ENCODE data around the gene CFDP1.

DNA sequence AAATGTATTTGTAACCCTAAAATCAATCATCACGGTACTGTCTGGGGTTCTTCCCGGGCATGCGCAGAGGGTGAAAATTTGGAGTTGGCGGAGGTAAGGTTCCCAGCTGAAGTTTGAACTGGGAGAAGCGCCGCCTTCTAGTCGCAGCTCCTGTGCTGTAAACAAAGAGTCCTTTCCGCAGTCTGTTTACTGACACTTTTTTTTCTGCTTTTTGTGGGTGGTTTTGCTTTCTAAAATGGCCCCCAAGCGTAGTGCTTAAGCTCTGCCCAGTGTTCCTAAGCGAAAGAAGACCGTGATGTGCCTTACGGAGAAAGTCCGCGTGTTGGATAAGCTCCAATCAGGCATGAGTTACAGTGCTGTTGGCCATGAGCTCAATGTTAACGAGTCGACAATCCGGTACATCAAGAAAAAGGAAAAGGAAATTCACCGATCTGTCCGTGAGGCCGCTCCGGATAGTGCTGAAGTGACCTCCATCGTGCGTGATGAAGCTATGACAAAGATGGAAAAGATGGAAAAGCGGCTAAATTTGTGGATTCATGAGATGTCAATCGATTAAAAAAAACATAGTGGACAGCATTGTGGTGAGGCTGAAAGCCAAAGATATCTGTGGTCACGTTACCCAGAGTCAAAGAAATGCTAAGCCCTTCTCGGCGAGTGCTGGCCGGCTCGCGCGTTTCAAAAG lies 570 bp upstream of the CFDP1 start:
- peak in 1 of 4 donors; percentile 23 for TF ChIP-seq POLR2A (IDR thresholded peaks at IDR 0.05)
- TF ChIP-seq, protein P1, sequence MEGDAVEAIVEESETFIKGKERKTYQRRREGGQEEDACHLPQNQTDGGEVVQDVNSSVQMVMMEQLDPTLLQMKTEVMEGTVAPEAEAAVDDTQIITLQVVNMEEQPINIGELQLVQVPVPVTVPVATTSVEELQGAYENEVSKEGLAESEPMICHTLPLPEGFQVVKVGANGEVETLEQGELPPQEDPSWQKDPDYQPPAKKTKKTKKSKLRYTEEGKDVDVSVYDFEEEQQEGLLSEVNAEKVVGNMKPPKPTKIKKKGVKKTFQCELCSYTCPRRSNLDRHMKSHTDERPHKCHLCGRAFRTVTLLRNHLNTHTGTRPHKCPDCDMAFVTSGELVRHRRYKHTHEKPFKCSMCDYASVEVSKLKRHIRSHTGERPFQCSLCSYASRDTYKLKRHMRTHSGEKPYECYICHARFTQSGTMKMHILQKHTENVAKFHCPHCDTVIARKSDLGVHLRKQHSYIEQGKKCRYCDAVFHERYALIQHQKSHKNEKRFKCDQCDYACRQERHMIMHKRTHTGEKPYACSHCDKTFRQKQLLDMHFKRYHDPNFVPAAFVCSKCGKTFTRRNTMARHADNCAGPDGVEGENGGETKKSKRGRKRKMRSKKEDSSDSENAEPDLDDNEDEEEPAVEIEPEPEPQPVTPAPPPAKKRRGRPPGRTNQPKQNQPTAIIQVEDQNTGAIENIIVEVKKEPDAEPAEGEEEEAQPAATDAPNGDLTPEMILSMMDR (IDR thresholded peaks at IDR 0.05) = no peak

All from esophagus squamous epithelium (tissue), 4 donors.